WI38 (cell line): ENCODE results near the gene LSAMP.

Experiments used
- H3K4me3 ChIP-seq: 2 replicates; pipeline ENCODE4 v1.5.1; 2011; ENCODE audit warnings: low read depth, mild to moderate bottlenecking, control low read depth, low read length
- CTCF ChIP-seq: IDR thresholded peaks from 2 replicates; pipeline ENCODE4 v1.5.1; 2012; ENCODE audit warnings: low read depth, mild to moderate bottlenecking, control low read depth, low read length

LSAMP gene

GRCh38 chr3:116432795-116433194 lies 12.5 kb downstream of the LSAMP start:
- no peak overlapping the region for H3K4me3 ChIP-seq
- TF ChIP-seq CTCF, result no peak

- TF ChIP-seq CTCF, result no peak
- no peak overlapping the region for H3K4me3 ChIP-seq
Observed at GRCh38 chr3:116429479-116430269, 15.6 kb downstream of the LSAMP start.

- no peak for TF ChIP-seq CTCF
- no peak overlapping the region for H3K4me3 ChIP-seq
Observed at GRCh38 chr3:116426036-116426435, 19.3 kb downstream of the LSAMP start.

- TF ChIP-seq CTCF, result no peak
- no peak overlapping the region for H3K4me3 ChIP-seq
Observed at GRCh38 chr3:116425126-116425525, 20.2 kb downstream of the LSAMP start.

GRCh38 chr3:116423945-116424344 lies 21.3 kb downstream of the LSAMP start:
- H3K4me3 ChIP-seq, result no peak overlapping the region
- no peak for TF ChIP-seq CTCF

GRCh38 chr3:116423374-116423773 lies 21.9 kb downstream of the LSAMP start:
- H3K4me3 ChIP-seq, result no peak overlapping the region
- TF ChIP-seq CTCF, result no peak

GRCh38 chr3:116417151-116417550 lies 28.1 kb downstream of the LSAMP start:
- no peak for TF ChIP-seq CTCF

More at GRCh38 chr3:116417151-116417550, 28.1 kb downstream of the LSAMP start:
- H3K4me3 ChIP-seq, result no peak overlapping the region
